Breast epithelium (tissue), 4 donors: ENCODE measurements around the gene MTX3. TPM values are rescaled to one million over a fixed set of nuclear protein-coding genes. Genes with fewer than 3 reads are reported as not detected.

ENCODE experiments used
- DNase-seq, 2 donors: peaks; one replicate each; pipeline ENCODE4 v3.0.0-alpha.2; 2019; ENCODE audit warnings: low spot score in 2 of 2
- H3K27ac ChIP-seq, 2 donors: fragments of 200-600 bp; sonication (generic) in 1 of 2; one replicate each; pipeline ENCODE4 v1.5.1; 2016 to 2019; ENCODE audit warnings: mild to moderate bottlenecking in 1 of 2
- H3K27me3 ChIP-seq, 2 donors: fragments of 200-600 bp; sonication (generic) in 1 of 2; one replicate each; pipeline versions ENCODE4 v1.5.1 to v1.6.0; 2017 to 2019; ENCODE audit warnings: control low read depth in 1 of 2, mild to moderate bottlenecking in 1 of 2
- H3K36me3 ChIP-seq: fragments of 200-600 bp; one replicate; pipeline ENCODE4 v1.5.1; 2019
- H3K4me1 ChIP-seq, 2 donors: fragments of 200-600 bp; sonication (generic); one replicate each; pipeline ENCODE4 v1.5.1; 2016 to 2019; ENCODE audit warnings: control low read depth in 1 of 2
- H3K4me3 ChIP-seq, 3 donors: fragments of 200-600 bp; sonication (generic); 1 replicate in 2 of 3; 2 replicates in 1 of 3; pipeline ENCODE4 v1.5.1; 2016 to 2019; ENCODE audit warnings: mild to moderate bottlenecking in 3 of 3, moderate library complexity in 2 of 3
- H3K9me3 ChIP-seq, 2 donors: fragments of 200-600 bp; sonication (generic) in 1 of 2; one replicate each; pipeline ENCODE4 v1.5.1; 2016 to 2019; ENCODE audit warnings: control low read depth in 1 of 2
- POLR2A ChIP-seq: fragments of 450-650 bp; IDR thresholded peaks from one replicate; pipeline ENCODE4 v1.6.1; 2016; ENCODE audit warnings: antibody characterized with exemption, mild to moderate bottlenecking, moderate library complexity
- POLR2AphosphoS5 ChIP-seq, 3 donors: sonication (generic); formaldehyde crosslinking; IDR thresholded peaks; one replicate each; pipeline ENCODE4 v1.6.1; 2017; ENCODE audit warnings: antibody characterized with exemption in 3 of 3
- intact Hi-C: fragments of 100-400 bp; cut with DNase I; formaldehyde crosslinking; loops from one replicate; pipeline ENCODE4 v1.15.1; 2023; ENCODE audit warnings: low total_unique reads
- total RNA-seq, 3 donors: library from RNA; depleted of rRNA; stranded (reverse); fragments of >200 nt; gene quantifications; one replicate each; pipeline ENCODE4 v1.1.0, GENCODE V29; 2016
- TF ChIP-seq, protein P1 (sequence below), 3 donors: fragments of 450-650 bp; IDR thresholded peaks; one replicate each; pipeline ENCODE4 v1.5.1; 2016 to 2017; ENCODE audit warnings: antibody characterized with exemption in 3 of 3, mild to moderate bottlenecking in 3 of 3, moderate library complexity in 3 of 3

Gene MTX3
- total RNA-seq, 3 donors from 2014 or later: 14.2 to 20.2 (median 15.1) TPM

- intact Hi-C loops: no loop called here
- H3K27ac ChIP-seq: no peak overlapping the region
- no peak for DNase-seq
- no peak overlapping the region for H3K4me3 ChIP-seq
- TF ChIP-seq, protein P1, sequence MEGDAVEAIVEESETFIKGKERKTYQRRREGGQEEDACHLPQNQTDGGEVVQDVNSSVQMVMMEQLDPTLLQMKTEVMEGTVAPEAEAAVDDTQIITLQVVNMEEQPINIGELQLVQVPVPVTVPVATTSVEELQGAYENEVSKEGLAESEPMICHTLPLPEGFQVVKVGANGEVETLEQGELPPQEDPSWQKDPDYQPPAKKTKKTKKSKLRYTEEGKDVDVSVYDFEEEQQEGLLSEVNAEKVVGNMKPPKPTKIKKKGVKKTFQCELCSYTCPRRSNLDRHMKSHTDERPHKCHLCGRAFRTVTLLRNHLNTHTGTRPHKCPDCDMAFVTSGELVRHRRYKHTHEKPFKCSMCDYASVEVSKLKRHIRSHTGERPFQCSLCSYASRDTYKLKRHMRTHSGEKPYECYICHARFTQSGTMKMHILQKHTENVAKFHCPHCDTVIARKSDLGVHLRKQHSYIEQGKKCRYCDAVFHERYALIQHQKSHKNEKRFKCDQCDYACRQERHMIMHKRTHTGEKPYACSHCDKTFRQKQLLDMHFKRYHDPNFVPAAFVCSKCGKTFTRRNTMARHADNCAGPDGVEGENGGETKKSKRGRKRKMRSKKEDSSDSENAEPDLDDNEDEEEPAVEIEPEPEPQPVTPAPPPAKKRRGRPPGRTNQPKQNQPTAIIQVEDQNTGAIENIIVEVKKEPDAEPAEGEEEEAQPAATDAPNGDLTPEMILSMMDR (IDR thresholded peaks at IDR 0.05): no peak
- TF ChIP-seq POLR2A (no peak), POLR2AphosphoS5 (IDR thresholded peaks at IDR 0.05) (no peak)
- H3K36me3 ChIP-seq: no peaks in the 10 kb centered on the region
- H3K27me3 ChIP-seq: no peaks in the 10 kb centered on the region
- H3K9me3 ChIP-seq: no peaks in the 10 kb centered on the region
- H3K4me1 ChIP-seq: no peaks in the 10 kb centered on the region
These were observed 27.6 kb downstream of the MTX3 start for GRCh38 chr5:79963261-79964061.

GRCh38 chr5:79962575-79963222, 28.4 kb downstream of the MTX3 start:
- H3K4me1 ChIP-seq: no peaks in the 10 kb centered on the region
- H3K27ac ChIP-seq: no peak overlapping the region
- TF ChIP-seq POLR2A: no peak
- no peak for TF ChIP-seq POLR2AphosphoS5 (IDR thresholded peaks at IDR 0.05)
- TF ChIP-seq, protein P1 (IDR thresholded peaks at IDR 0.05): no peak
- intact Hi-C loops: no loop called here
- H3K36me3 ChIP-seq: no peaks in the 10 kb centered on the region
- DNase-seq: no peak
- no peaks in the 10 kb centered on the region for H3K9me3 ChIP-seq
- H3K27me3 ChIP-seq: no peaks in the 10 kb centered on the region
- H3K4me3 ChIP-seq: no peak overlapping the region

DNA sequence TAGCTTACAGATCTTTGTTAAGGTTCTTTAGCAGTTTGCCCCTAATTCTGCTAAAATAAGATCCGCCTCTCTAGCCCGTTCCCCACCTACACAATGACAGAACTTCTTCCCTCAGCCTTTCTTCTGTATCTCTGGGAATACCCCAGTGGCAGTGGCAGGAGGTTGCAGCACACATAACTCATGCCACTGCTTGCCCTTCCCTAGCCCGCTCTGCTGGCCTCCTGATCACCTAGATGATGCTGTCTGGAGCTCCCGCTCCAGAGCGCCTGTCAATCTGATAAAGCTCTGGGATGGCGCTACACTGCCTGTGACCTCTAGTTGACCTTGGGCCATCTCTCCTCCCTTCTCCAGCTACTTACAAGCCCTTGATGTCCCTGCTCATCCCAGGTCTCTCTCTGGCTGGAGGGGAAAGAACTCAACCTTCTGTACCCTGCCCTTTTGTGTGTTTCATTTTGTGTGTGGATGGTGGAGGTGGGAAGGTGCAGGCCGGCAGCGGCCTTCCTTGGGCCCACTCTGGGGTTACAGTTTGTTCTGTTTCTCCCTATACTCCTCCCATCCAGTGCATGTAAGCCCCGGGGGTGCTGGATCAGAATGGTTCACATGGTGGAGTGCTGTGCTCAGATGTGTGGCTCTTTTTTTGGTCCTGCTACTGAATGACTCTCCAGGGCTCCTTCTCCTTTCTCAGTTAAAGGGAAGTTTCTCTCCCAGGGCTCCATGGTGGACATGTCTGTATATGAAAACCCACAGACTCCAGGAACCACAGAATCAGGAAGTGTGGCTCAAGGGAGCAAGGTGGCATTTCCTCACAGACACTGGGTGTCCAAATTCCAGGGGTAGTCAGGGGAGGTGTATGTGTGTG, 29.1 kb downstream of the MTX3 start:
- intact Hi-C loops: no loop called here
- no peaks in the 10 kb centered on the region for H3K36me3 ChIP-seq
- no peak overlapping the region for H3K27ac ChIP-seq
- H3K9me3 ChIP-seq: no peaks in the 10 kb centered on the region
- no peaks in the 10 kb centered on the region for H3K4me1 ChIP-seq
- no peak overlapping the region for H3K4me3 ChIP-seq
- no peaks in the 10 kb centered on the region for H3K27me3 ChIP-seq
- TF ChIP-seq POLR2A (no peak), POLR2AphosphoS5 (IDR thresholded peaks at IDR 0.05) (no peak)
- no peak for DNase-seq

- Histone ChIP-seq H3K27ac (no peak overlapping the region), H3K4me1 (no peaks in the 10 kb centered on the region), H3K27me3 (no peaks in the 10 kb centered on the region), H3K36me3 (no peaks in the 10 kb centered on the region), H3K4me3 (no peak overlapping the region), H3K9me3 (no peaks in the 10 kb centered on the region)
- intact Hi-C loops: loop anchor here (10.0 kb wide), 1 partner anchor 765 kb away; no protein-coding TSS in a partner anchor
- TF ChIP-seq POLR2AphosphoS5 (IDR thresholded peaks at IDR 0.05) (no peak), POLR2A (no peak)
- TF ChIP-seq, protein P1 (IDR thresholded peaks at IDR 0.05): no peak
- no peak for DNase-seq
These were observed 31.7 kb downstream of the MTX3 start for GRCh38 chr5:79959407-79959806.

GRCh38 chr5:79955941-79956670, 35.0 kb downstream of the MTX3 start:
- no peaks in the 10 kb centered on the region for H3K27me3 ChIP-seq
- no peaks in the 10 kb centered on the region for H3K4me1 ChIP-seq
- H3K9me3 ChIP-seq: no peaks in the 10 kb centered on the region
- H3K36me3 ChIP-seq: no peaks in the 10 kb centered on the region
- no peak overlapping the region for H3K4me3 ChIP-seq
- intact Hi-C loops: loop anchor here (10.0 kb wide), 1 partner anchor 769 kb away; no protein-coding TSS in a partner anchor
- no peak overlapping the region for H3K27ac ChIP-seq
- DNase-seq: no peak
- no peak for TF ChIP-seq POLR2AphosphoS5 (IDR thresholded peaks at IDR 0.05)
- TF ChIP-seq, protein P1 (IDR thresholded peaks at IDR 0.05): no peak
- no peak for TF ChIP-seq POLR2A
